GM10248 (cell line): ENCODE results near the gene SIRPA.

Experiments used
- CTCF ChIA-PET: fragments of 300-600 bp; sonication (Branson Sonifier 250); formaldehyde crosslinking; extraction: SDS; loops from one replicate; lab custom pipeline; 2021; ENCODE audit warnings: antibody characterized with exemption; lab: Yijun Ruan, JAX
- POLR2A ChIA-PET: fragments of 350-650 bp; sonication (Branson Sonifier 250); formaldehyde crosslinking; extraction: SDS; loops from one replicate; lab custom pipeline; 2020; ENCODE audit warnings: antibody characterized with exemption; lab: Yijun Ruan, JAX
- DNase-seq: peaks from one replicate; pipeline ENCODE4 v3.0.0; 2012; ENCODE audit errors: extremely low spot score
- CTCF ChIP-seq: IDR thresholded peaks from 2 replicates; pipeline ENCODE4 v1.5.1; 2012; ENCODE audit warnings: mild to moderate bottlenecking, low read depth; ENCODE audit errors: extremely low read depth, missing control alignments, control extremely low read depth

SIRPA gene

GRCh38 chr20:1959156-1959555 is 63.9 kb downstream of the SIRPA start:
- TF ChIP-seq CTCF = no peak
- ChIA-PET CTCF (no interaction called here), POLR2A (no interaction called here)
- no peak for DNase-seq

- no peak for TF ChIP-seq CTCF
- ChIA-PET CTCF (no interaction called here), POLR2A (no interaction called here)
- no peak for DNase-seq
Measured at GRCh38 chr20:1961374-1961773, 66.2 kb downstream of the SIRPA start.

GRCh38 chr20:1964061-1964460 is 68.9 kb downstream of the SIRPA start:
- ChIA-PET POLR2A (no interaction called here), CTCF (interaction anchor here (1.2 to 3.7 kb wide), 7 partner anchors 8 to 488 kb away, joined by 3 to 35 read pairs (median 5); partner anchors contain the start of gene PDYN)
- DNase-seq = no peak
- TF ChIP-seq CTCF = no peak

- CTCF ChIA-PET = interaction anchor here (0.7 to 3.7 kb wide), 30 partner anchors 9 to 492 kb away, joined by 3 to 35 read pairs (median 3); partner anchors contain the start of gene PDYN
- POLR2A ChIA-PET = no interaction called here
- no peak for DNase-seq
- no peak for TF ChIP-seq CTCF
Measured at GRCh38 chr20:1964659-1965405, 69.6 kb downstream of the SIRPA start.

GRCh38 chr20:1965520-1966351 is 70.5 kb downstream of the SIRPA start:
- CTCF ChIA-PET = interaction anchor here (0.7 to 3.7 kb wide), 43 partner anchors 8 to 491 kb away, joined by 3 to 35 read pairs (median 3); partner anchors contain the start of gene PDYN
- peak; percentile 84 for DNase-seq
- peak; percentile 91 for TF ChIP-seq CTCF
- POLR2A ChIA-PET = no interaction called here

- CTCF ChIA-PET = interaction anchor here (1.4 to 2.1 kb wide), 2 partner anchors 203 to 204 kb away, joined by 5 to 10 read pairs; no protein-coding TSS in a partner anchor
- POLR2A ChIA-PET = no interaction called here
- no peak for TF ChIP-seq CTCF
- DNase-seq = no peak
Measured at GRCh38 chr20:1968964-1969363, 73.8 kb downstream of the SIRPA start.
